Hepatocyte (in vitro differentiated cells): Measurements from ENCODE around the gene INTS15. TPM values are rescaled to one million over a fixed set of nuclear protein-coding genes. Genes with fewer than 3 reads are reported as not detected.
A peak's percentile ranks its signal among the peaks of the same experiment; 100 is the strongest.
"Not testable (repeated sequence)": the region's sequence is repeated elsewhere in the genome, so short reads cannot be mapped to it uniquely, and the experiment has no call there.

Experiments
- DNase-seq: peaks from one replicate; pipeline ENCODE4 v3.0.0-alpha.2; 2016; ENCODE audit warnings: low spot score
- H2AFZ ChIP-seq: fragments of 200-600 bp; sonication (generic); 2 replicates; pipeline ENCODE4 v1.6.0; 2016; ENCODE audit warnings: antibody characterized with exemption, mild to moderate bottlenecking
- H3K27ac ChIP-seq: fragments of 200-600 bp; sonication (generic); 2 replicates; pipeline ENCODE4 v1.5.1; 2016; ENCODE audit warnings: mild to moderate bottlenecking
- H3K27me3 ChIP-seq: fragments of 200-600 bp; sonication (generic); 2 replicates; pipeline ENCODE4 v1.6.1; 2016
- H3K36me3 ChIP-seq: fragments of 200-600 bp; sonication (generic); replicated peaks from 2 replicates; pipeline ENCODE4 v1.5.1; 2016; ENCODE audit warnings: low read depth; ENCODE audit not compliant: insufficient read depth
- H3K4me1 ChIP-seq: fragments of 200-600 bp; sonication (generic); 2 replicates; pipeline ENCODE4 v1.5.1; 2016; ENCODE audit warnings: mild to moderate bottlenecking, moderate library complexity; ENCODE audit not compliant: insufficient read depth
- H3K4me2 ChIP-seq: fragments of 200-600 bp; sonication (generic); 2 replicates; pipeline ENCODE4 v1.6.0; 2016
- H3K4me3 ChIP-seq: fragments of 200-600 bp; sonication (generic); 2 replicates; pipeline ENCODE4 v1.5.1; 2016; ENCODE audit warnings: mild to moderate bottlenecking
- H3K79me2 ChIP-seq: fragments of 200-600 bp; sonication (generic); 2 replicates; pipeline ENCODE4 v1.6.0; 2017; ENCODE audit warnings: mild to moderate bottlenecking
- H3K9me2 ChIP-seq: fragments of 200-600 bp; sonication (generic); replicated peaks from 2 replicates; pipeline ENCODE4 v1.6.0; 2017; ENCODE audit warnings: mild to moderate bottlenecking; ENCODE audit not compliant: insufficient read depth
- H3K9me3 ChIP-seq: fragments of 200-600 bp; sonication (generic); 2 replicates; pipeline ENCODE4 v1.5.1; 2016; ENCODE audit warnings: low read depth, mild to moderate bottlenecking
- H4K20me1 ChIP-seq: fragments of 200-600 bp; sonication (generic); 2 replicates; pipeline ENCODE4 v1.6.0; 2016; ENCODE audit warnings: mild to moderate bottlenecking; ENCODE audit not compliant: insufficient read depth, poor library complexity, severe bottlenecking
- CTCF ChIP-seq: fragments of 200-600 bp; sonication (generic); IDR thresholded peaks from 2 replicates; pipeline ENCODE4 v1.5.1; 2016; ENCODE audit warnings: antibody characterized with exemption, mild to moderate bottlenecking; ENCODE audit not compliant: poor library complexity
- EZH2 ChIP-seq: fragments of 200-600 bp; sonication (generic); IDR thresholded peaks from 2 replicates; pipeline ENCODE4 v1.6.1; 2016; ENCODE audit warnings: antibody characterized with exemption, mild to moderate bottlenecking, borderline replicate concordance
- EZH2phosphoT487 ChIP-seq: fragments of 200-600 bp; sonication (generic); IDR thresholded peaks from one replicate; pipeline ENCODE4 v1.6.1; 2018; ENCODE audit warnings: antibody characterized with exemption, mild to moderate bottlenecking, low read depth, moderate library complexity; ENCODE audit not compliant: unreplicated experiment, severe bottlenecking
- WGBS: methylation state at CpG from one replicate; pipeline ENCODE4 v1.1.6; 2016; ENCODE audit warnings: low lambda C conversion rate; ENCODE audit errors: missing lambda C conversion rate; 5-methylcytosine and 5-hydroxymethylcytosine counted together
- polyA plus RNA-seq: library from polyadenylated mRNA; unstranded; fragments of >200 nt; fragmentation: Nextera tagmentation; extraction: Ambion mirVana; gene quantifications from 2 replicates; pipeline ENCODE4 v1.2.1, GENCODE V29; 2016
- total RNA-seq: library from RNA; depleted of rRNA; stranded (reverse); fragments of >200 nt; gene quantifications from 2 replicates; pipeline ENCODE4 v1.2.3, GENCODE V29; 2014

INTS15 gene
- total and polyA plus RNA-seq, 2 experiments from 2014 or later: 21.4 to 26.1 TPM

GRCh38 chr7:6578114-6579084, 11.4 kb upstream of the INTS15 start:
- H3K4me2 ChIP-seq: peak overlapping the region; percentile 82
- TF ChIP-seq EZH2 (no peak), CTCF (no peak), EZH2phosphoT487 (no peak)
- peak overlapping the region; percentile 94 for H3K27ac ChIP-seq
- no peaks in the 10 kb centered on the region for H4K20me1 ChIP-seq
- WGBS: 81% methylated on average over 18 of the region's 18 CpGs
- H3K27me3 ChIP-seq: no peaks in the 10 kb centered on the region
- no peaks in the 10 kb centered on the region for H3K9me3 ChIP-seq
- H3K4me1 ChIP-seq: peaks cover 8% of the 10 kb centered on the region
- no peak overlapping the region for H3K4me3 ChIP-seq
- peak overlapping the region; percentile 78 for H2AFZ ChIP-seq
- peak; percentile 34 for DNase-seq
- H3K36me3 ChIP-seq: no peaks in the 10 kb centered on the region
- peaks cover 7% of the 10 kb centered on the region for H3K79me2 ChIP-seq
- no peaks in the 10 kb centered on the region for H3K9me2 ChIP-seq

GRCh38 chr7:6579446-6579845, 10.4 kb upstream of the INTS15 start:
- H3K9me3 ChIP-seq: no peaks in the 10 kb centered on the region
- H2AFZ ChIP-seq: no peak overlapping the region
- peaks cover 8% of the 10 kb centered on the region for H3K4me1 ChIP-seq
- H3K9me2 ChIP-seq: no peaks in the 10 kb centered on the region
- no peaks in the 10 kb centered on the region for H3K36me3 ChIP-seq
- DNase-seq: no peak
- no peaks in the 10 kb centered on the region for H3K27me3 ChIP-seq
- H3K4me2 ChIP-seq: no peak overlapping the region
- H3K79me2 ChIP-seq: peaks cover 7% of the 10 kb centered on the region
- WGBS: 88% methylated on average over 4 of the region's 4 CpGs
- no peak overlapping the region for H3K27ac ChIP-seq
- H3K4me3 ChIP-seq: no peak overlapping the region
- TF ChIP-seq CTCF: no peak
- TF ChIP-seq EZH2phosphoT487: no peak
- no peak for TF ChIP-seq EZH2
- no peaks in the 10 kb centered on the region for H4K20me1 ChIP-seq

GRCh38 chr7:6585746-6586432, 3.9 kb upstream of the INTS15 start:
- not testable (repeated sequence) for H3K36me3 ChIP-seq, H3K9me2 ChIP-seq, H3K4me2 ChIP-seq, H3K27ac ChIP-seq, H3K4me3 ChIP-seq, H3K4me1 ChIP-seq, H2AFZ ChIP-seq, H3K79me2 ChIP-seq, H4K20me1 ChIP-seq, H3K27me3 ChIP-seq, DNase-seq, H3K9me3 ChIP-seq
- 96% methylated on average over 8 of the region's 8 CpGs for WGBS

GRCh38 chr7:6588566-6588965, 1.3 kb upstream of the INTS15 start:
- Histone ChIP-seq H3K4me3 (no peak overlapping the region), H4K20me1 (no peaks in the 10 kb centered on the region), H3K79me2 (peaks cover 21% of the 10 kb centered on the region), H2AFZ (no peak overlapping the region), H3K9me2 (no peaks in the 10 kb centered on the region), H3K36me3 (no peaks in the 10 kb centered on the region), H3K27ac (no peak overlapping the region), H3K4me2 (no peak overlapping the region), H3K27me3 (no peaks in the 10 kb centered on the region), H3K4me1 (peaks cover 9% of the 10 kb centered on the region), H3K9me3 (no peaks in the 10 kb centered on the region)
- DNase-seq: no peak
- WGBS: 96% methylated on average over 9 of the region's 9 CpGs
- TF ChIP-seq EZH2 (no peak), EZH2phosphoT487 (no peak), CTCF (no peak)
